ENCODE data around the gene TMEM163. TPM values are rescaled to one million over a fixed set of nuclear protein-coding genes. Genes with fewer than 3 reads are reported as not detected.

TMEM163 gene
- total RNA-seq, 1 donor from 2014 or later, result 0.18 TPM

DNA sequence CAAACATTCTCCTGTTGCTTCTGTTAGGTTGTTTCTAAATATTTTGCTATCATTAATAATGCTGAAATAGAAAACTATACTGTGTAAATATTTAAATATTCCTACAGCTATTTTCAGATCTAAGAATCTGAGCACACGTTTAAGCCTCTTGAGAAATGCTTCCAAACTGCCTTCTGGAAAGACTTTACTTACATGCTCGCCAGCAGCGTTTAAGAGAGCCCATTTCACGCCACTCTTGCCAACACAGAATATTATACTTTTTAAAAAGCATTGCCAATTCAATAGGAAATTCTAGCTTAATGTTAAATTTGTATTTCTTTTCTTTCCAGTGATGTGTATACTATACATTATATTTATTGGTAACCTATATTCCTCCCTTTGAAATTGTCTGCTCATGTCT is 92.0 kb downstream of the TMEM163 start:
- no peak overlapping the region for H3K27ac Mint-ChIP-seq (ENCODE audit: unreplicated experiment)
- TF ChIP-seq EZH2 (IDR thresholded peaks at IDR 0.05; ENCODE audit: insufficient read depth, low read length), result no peak
- TF ChIP-seq, protein P1, sequence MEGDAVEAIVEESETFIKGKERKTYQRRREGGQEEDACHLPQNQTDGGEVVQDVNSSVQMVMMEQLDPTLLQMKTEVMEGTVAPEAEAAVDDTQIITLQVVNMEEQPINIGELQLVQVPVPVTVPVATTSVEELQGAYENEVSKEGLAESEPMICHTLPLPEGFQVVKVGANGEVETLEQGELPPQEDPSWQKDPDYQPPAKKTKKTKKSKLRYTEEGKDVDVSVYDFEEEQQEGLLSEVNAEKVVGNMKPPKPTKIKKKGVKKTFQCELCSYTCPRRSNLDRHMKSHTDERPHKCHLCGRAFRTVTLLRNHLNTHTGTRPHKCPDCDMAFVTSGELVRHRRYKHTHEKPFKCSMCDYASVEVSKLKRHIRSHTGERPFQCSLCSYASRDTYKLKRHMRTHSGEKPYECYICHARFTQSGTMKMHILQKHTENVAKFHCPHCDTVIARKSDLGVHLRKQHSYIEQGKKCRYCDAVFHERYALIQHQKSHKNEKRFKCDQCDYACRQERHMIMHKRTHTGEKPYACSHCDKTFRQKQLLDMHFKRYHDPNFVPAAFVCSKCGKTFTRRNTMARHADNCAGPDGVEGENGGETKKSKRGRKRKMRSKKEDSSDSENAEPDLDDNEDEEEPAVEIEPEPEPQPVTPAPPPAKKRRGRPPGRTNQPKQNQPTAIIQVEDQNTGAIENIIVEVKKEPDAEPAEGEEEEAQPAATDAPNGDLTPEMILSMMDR (IDR thresholded peaks at IDR 0.05; ENCODE audit: insufficient read depth, low read depth, low read length), result no peak
- Histone ChIP-seq H3K27me3 (ENCODE audit: insufficient read depth, low read length) (no peaks in the 10 kb centered on the region), H2AFZ (ENCODE audit: low read depth, low read length) (no peak overlapping the region), H3K4me3 (ENCODE audit: insufficient read depth, low read depth, low read length) (no peak overlapping the region), H3K9me3 (ENCODE audit: insufficient read depth, low read depth, low read length) (no peaks in the 10 kb centered on the region), H3K4me1 (ENCODE audit: insufficient read depth, low read length) (no peaks in the 10 kb centered on the region), H3K9ac (ENCODE audit: low read length) (no peak overlapping the region), H3K4me2 (ENCODE audit: low read length) (no peak overlapping the region), H3K79me2 (ENCODE audit: insufficient read depth, low read length) (no peaks in the 10 kb centered on the region), H3K27ac (ENCODE audit: low read depth, low read length) (no peak overlapping the region), H4K20me1 (ENCODE audit: insufficient read depth, low read length) (no peaks in the 10 kb centered on the region), H3K36me3 (ENCODE audit: insufficient read depth, low read length) (no peaks in the 10 kb centered on the region)
- no peaks in the 10 kb centered on the region for H3K36me3 Mint-ChIP-seq (ENCODE audit: low read depth, unreplicated experiment)
- H3K4me1 Mint-ChIP-seq (ENCODE audit: low read depth, unreplicated experiment), result no peaks in the 10 kb centered on the region
- no peaks in the 10 kb centered on the region for H3K9me3 Mint-ChIP-seq (ENCODE audit: unreplicated experiment)
- no peaks in the 10 kb centered on the region for H3K27me3 Mint-ChIP-seq (ENCODE audit: low read depth, unreplicated experiment)
- no peak overlapping the region for H3K4me3 Mint-ChIP-seq (ENCODE audit: unreplicated experiment)
- no peak for FAIRE-seq
- no peak for DNase-seq (ENCODE audit: low read depth)

DNA sequence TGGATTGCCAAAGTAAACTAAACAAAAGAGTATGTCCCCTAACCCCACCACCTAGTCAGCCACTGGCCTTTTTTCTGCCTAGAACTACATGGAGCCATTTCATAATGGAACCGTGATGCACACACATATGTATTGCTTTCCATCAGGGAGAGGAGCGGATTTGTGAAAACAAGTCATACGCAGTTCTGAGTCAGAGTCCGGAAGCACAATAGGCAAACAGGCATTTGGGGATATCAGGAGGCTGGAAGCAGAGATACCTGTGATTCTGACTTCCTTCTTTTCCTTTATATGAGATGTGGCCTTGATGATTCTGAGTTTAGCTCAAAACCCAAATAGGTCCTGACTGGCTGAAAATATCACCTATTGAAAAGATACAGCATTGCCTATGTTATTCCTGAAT is 93.5 kb downstream of the TMEM163 start:
- Histone ChIP-seq H3K27me3 (ENCODE audit: insufficient read depth, low read length) (no peaks in the 10 kb centered on the region), H3K9me3 (ENCODE audit: insufficient read depth, low read depth, low read length) (no peaks in the 10 kb centered on the region), H4K20me1 (ENCODE audit: insufficient read depth, low read length) (no peaks in the 10 kb centered on the region), H3K4me1 (ENCODE audit: insufficient read depth, low read length) (no peaks in the 10 kb centered on the region), H3K4me3 (ENCODE audit: insufficient read depth, low read depth, low read length) (no peak overlapping the region), H3K27ac (ENCODE audit: low read depth, low read length) (no peak overlapping the region), H2AFZ (ENCODE audit: low read depth, low read length) (no peak overlapping the region), H3K9ac (ENCODE audit: low read length) (no peak overlapping the region), H3K79me2 (ENCODE audit: insufficient read depth, low read length) (no peaks in the 10 kb centered on the region), H3K36me3 (ENCODE audit: insufficient read depth, low read length) (no peaks in the 10 kb centered on the region), H3K4me2 (ENCODE audit: low read length) (no peak overlapping the region)
- Mint-ChIP-seq H3K27ac (ENCODE audit: unreplicated experiment) (no peak overlapping the region), H3K36me3 (ENCODE audit: low read depth, unreplicated experiment) (no peaks in the 10 kb centered on the region), H3K27me3 (ENCODE audit: low read depth, unreplicated experiment) (no peaks in the 10 kb centered on the region), H3K4me1 (ENCODE audit: low read depth, unreplicated experiment) (no peaks in the 10 kb centered on the region), H3K4me3 (ENCODE audit: unreplicated experiment) (no peak overlapping the region), H3K9me3 (ENCODE audit: unreplicated experiment) (no peaks in the 10 kb centered on the region)
- no peak for FAIRE-seq
- no peak for DNase-seq (ENCODE audit: low read depth)
- TF ChIP-seq, protein P1 (IDR thresholded peaks at IDR 0.05; ENCODE audit: insufficient read depth, low read depth, low read length), result no peak
- no peak for TF ChIP-seq EZH2 (IDR thresholded peaks at IDR 0.05; ENCODE audit: insufficient read depth, low read length)

DNA sequence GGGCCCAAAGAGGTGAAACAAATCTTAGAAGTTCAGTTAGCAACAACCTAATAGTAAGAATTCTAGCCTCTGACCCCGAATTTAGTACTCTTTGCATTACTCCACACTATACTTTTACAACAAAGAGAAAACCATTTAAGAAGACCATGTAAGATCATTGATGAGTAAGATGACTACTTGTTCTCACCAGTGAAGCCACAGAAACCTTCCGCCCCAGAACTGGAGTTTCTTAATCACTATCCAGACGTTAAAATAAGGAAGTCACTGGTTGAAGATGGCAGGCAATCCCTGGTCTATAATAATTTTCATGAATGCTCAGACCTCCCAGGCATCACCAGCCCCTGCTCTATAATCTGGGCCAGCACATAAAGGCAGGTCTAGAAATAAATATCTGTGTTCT is 95.0 kb downstream of the TMEM163 start:
- Histone ChIP-seq H3K27me3 (ENCODE audit: insufficient read depth, low read length) (no peaks in the 10 kb centered on the region), H3K9ac (ENCODE audit: low read length) (no peak overlapping the region), H3K27ac (ENCODE audit: low read depth, low read length) (no peak overlapping the region), H3K4me2 (ENCODE audit: low read length) (no peak overlapping the region), H3K4me1 (ENCODE audit: insufficient read depth, low read length) (no peaks in the 10 kb centered on the region), H3K4me3 (ENCODE audit: insufficient read depth, low read depth, low read length) (no peak overlapping the region), H4K20me1 (ENCODE audit: insufficient read depth, low read length) (no peaks in the 10 kb centered on the region), H3K79me2 (ENCODE audit: insufficient read depth, low read length) (no peaks in the 10 kb centered on the region), H2AFZ (ENCODE audit: low read depth, low read length) (no peak overlapping the region), H3K36me3 (ENCODE audit: insufficient read depth, low read length) (no peaks in the 10 kb centered on the region), H3K9me3 (ENCODE audit: insufficient read depth, low read depth, low read length) (no peaks in the 10 kb centered on the region)
- TF ChIP-seq, protein P1 (IDR thresholded peaks at IDR 0.05; ENCODE audit: insufficient read depth, low read depth, low read length), result no peak
- no peak for TF ChIP-seq EZH2 (IDR thresholded peaks at IDR 0.05; ENCODE audit: insufficient read depth, low read length)
- H3K4me3 Mint-ChIP-seq (ENCODE audit: unreplicated experiment), result no peak overlapping the region
- FAIRE-seq (no peak), DNase-seq (ENCODE audit: low read depth) (no peak)
- H3K36me3 Mint-ChIP-seq (ENCODE audit: low read depth, unreplicated experiment), result no peaks in the 10 kb centered on the region
- no peaks in the 10 kb centered on the region for H3K27me3 Mint-ChIP-seq (ENCODE audit: low read depth, unreplicated experiment)
- no peak overlapping the region for H3K27ac Mint-ChIP-seq (ENCODE audit: unreplicated experiment)
- no peaks in the 10 kb centered on the region for H3K4me1 Mint-ChIP-seq (ENCODE audit: low read depth, unreplicated experiment)
- H3K9me3 Mint-ChIP-seq (ENCODE audit: unreplicated experiment), result no peaks in the 10 kb centered on the region

All from astrocyte (in vitro differentiated cells and primary cell).